ENCODE results near the gene ITPRIPL1.

DNA sequence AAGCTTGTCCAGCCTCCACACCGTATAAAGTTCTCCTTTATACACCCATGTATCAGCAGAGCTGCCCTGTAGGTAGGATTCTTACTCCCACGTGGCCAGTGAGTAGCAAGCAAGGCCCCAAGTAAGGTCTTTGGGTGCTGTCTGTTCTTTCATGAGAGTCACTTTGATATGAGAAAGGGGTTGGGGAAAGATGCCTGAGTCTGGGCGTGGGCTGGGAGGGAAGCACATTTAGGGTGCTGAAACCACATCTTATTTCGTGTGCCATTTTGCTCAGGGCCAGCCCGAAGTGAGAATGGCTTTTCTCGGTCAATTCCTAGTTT lies 436 bp upstream of the ITPRIPL1 start:
- no peak for TF ChIP-seq POLR2A (IDR thresholded peaks at IDR 0.05; ENCODE audit: low read depth, low read length)
- TF ChIP-seq TAF1 (IDR thresholded peaks at IDR 0.05; ENCODE audit: low read depth, low read length), result no peak
- TF ChIP-seq POLR2AphosphoS5 (IDR thresholded peaks at IDR 0.05; ENCODE audit: low read depth, low read length), result no peak
- no peak for TF ChIP-seq SPI1 (IDR thresholded peaks at IDR 0.05; ENCODE audit: low read depth, low read length)

Measured in GM12891 (cell line).